Measurements from ENCODE around the gene RABGAP1L.

The RABGAP1L gene

GRCh38 chr1:174913225-174913903, 754.0 kb downstream of the RABGAP1L start:
- no peak for DNase-seq (ENCODE audit: low spot score)
- in situ Hi-C loops (cut with MboI; ENCODE audit: low pct_unique_long_range_greater_than_20kb, low sequenced_read_pairs, unreplicated experiment), result no loop called here
- TF ChIP-seq CTCF (IDR thresholded peaks at IDR 0.05; ENCODE audit: extremely low read depth, insufficient read depth, missing control alignments), result no peak

- in situ Hi-C loops (cut with MboI; ENCODE audit: low pct_unique_long_range_greater_than_20kb, low sequenced_read_pairs, unreplicated experiment), result no loop called here
- no peak for DNase-seq (ENCODE audit: low spot score)
- no peak for TF ChIP-seq CTCF (IDR thresholded peaks at IDR 0.05; ENCODE audit: extremely low read depth, insufficient read depth, missing control alignments)
These were observed 755.7 kb downstream of the RABGAP1L start for GRCh38 chr1:174914991-174915390.

GRCh38 chr1:174916846-174917245, 757.5 kb downstream of the RABGAP1L start:
- in situ Hi-C loops (cut with MboI; ENCODE audit: low pct_unique_long_range_greater_than_20kb, low sequenced_read_pairs, unreplicated experiment), result no loop called here

GRCh38 chr1:174920093-174920492, 760.8 kb downstream of the RABGAP1L start:
- TF ChIP-seq CTCF (IDR thresholded peaks at IDR 0.05; ENCODE audit: extremely low read depth, insufficient read depth, missing control alignments), result no peak
- DNase-seq (ENCODE audit: low spot score), result no peak
- in situ Hi-C loops (cut with MboI; ENCODE audit: low pct_unique_long_range_greater_than_20kb, low sequenced_read_pairs, unreplicated experiment), result no loop called here

More at GRCh38 chr1:174916846-174917245, 757.5 kb downstream of the RABGAP1L start:
- TF ChIP-seq CTCF (IDR thresholded peaks at IDR 0.05; ENCODE audit: extremely low read depth, insufficient read depth, missing control alignments), result no peak
- no peak for DNase-seq (ENCODE audit: low spot score)

- TF ChIP-seq CTCF (IDR thresholded peaks at IDR 0.05; ENCODE audit: extremely low read depth, insufficient read depth, missing control alignments), result no peak
- DNase-seq (ENCODE audit: low spot score), result no peak
- in situ Hi-C loops (cut with MboI; ENCODE audit: low pct_unique_long_range_greater_than_20kb, low sequenced_read_pairs, unreplicated experiment), result no loop called here
These were observed 762.8 kb downstream of the RABGAP1L start for GRCh38 chr1:174922121-174922520.

GRCh38 chr1:174923820-174924219, 764.5 kb downstream of the RABGAP1L start:
- no peak for DNase-seq (ENCODE audit: low spot score)

More at GRCh38 chr1:174923820-174924219, 764.5 kb downstream of the RABGAP1L start:
- in situ Hi-C loops (cut with MboI; ENCODE audit: low pct_unique_long_range_greater_than_20kb, low sequenced_read_pairs, unreplicated experiment), result no loop called here
- TF ChIP-seq CTCF (IDR thresholded peaks at IDR 0.05; ENCODE audit: extremely low read depth, insufficient read depth, missing control alignments), result no peak
